ENCODE measurements around the gene NBAS. TPM values are rescaled to one million over a fixed set of nuclear protein-coding genes. Genes with fewer than 3 reads are reported as not detected.

NBAS gene
- total and polyA plus RNA-seq, 9 of the 15 experiments (the other 6 are each of a cell fraction or from before 2014, with no cell fraction given): 15.3 to 94.4 (median 69.9) TPM

DNA sequence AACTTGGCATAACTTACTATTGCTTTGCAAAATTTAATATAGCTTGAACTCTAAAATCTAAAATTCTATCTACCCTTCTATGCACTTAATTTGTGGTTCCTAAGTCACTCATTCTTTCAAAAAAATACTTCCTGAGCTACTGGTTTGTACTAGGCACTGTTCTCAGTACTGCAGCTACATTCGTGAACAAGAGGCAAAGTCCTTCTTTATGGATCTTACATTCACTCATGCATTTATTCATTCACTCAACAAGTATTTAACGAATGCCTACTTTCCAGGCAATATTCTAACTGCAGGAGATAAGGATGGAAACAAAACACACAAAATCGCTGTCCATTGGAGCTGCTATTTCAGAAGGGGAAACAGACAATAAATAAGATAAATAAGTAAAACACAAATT, 104.8 kb downstream of the NBAS start:
- Histone ChIP-seq H3K4me2 (ENCODE audit: insufficient read depth, low read length) (no peak overlapping the region), H4K20me1 (replicated peaks; ENCODE audit: control insufficient read depth, insufficient read depth, low read length) (no peaks in the 10 kb centered on the region), H3K4me1 (replicated peaks in 1 of 2; ENCODE audit: control insufficient read depth in 2 of 2, insufficient read depth in 2 of 2, low read length in 2 of 2) (no peaks in the 10 kb centered on the region), H3K79me2 (ENCODE audit: control insufficient read depth, insufficient read depth, low read length) (no peaks in the 10 kb centered on the region), H3K9me3 (replicated peaks; ENCODE audit: control insufficient read depth, insufficient read depth, low read depth, low read length) (no peaks in the 10 kb centered on the region), H3K27ac (ENCODE audit: extremely low read depth, low read depth, low read length) (no peak overlapping the region), H3K9me1 (ENCODE audit: control insufficient read depth, insufficient read depth, low read length) (no peaks in the 10 kb centered on the region), H3K36me3 (ENCODE audit: control insufficient read depth, insufficient read depth, low read length) (peaks cover 83% of the 10 kb centered on the region), H2AFZ (ENCODE audit: low read depth, low read length) (no peak overlapping the region), H3K4me3 (no peak overlapping the region), H3K9ac (ENCODE audit: insufficient read depth in 1 of 2, low read depth in 2 of 2, low read length in 2 of 2) (no peak overlapping the region), H3K27me3 (ENCODE audit: control insufficient read depth in 2 of 2, insufficient read depth in 2 of 2, low read length in 2 of 2) (no peaks in the 10 kb centered on the region)
- intact Hi-C loops (cut with micrococcal nuclease): no loop called here
- in situ Hi-C loops (cut with MboI): no loop called here
- DNase-seq (ENCODE audit: extremely low read depth in 1 of 4, low spot score in 3 of 4): no peak
- CTCF ChIA-PET (ENCODE audit: low intra/inter-chr PET ratio): interaction anchor here (0.7 kb wide), 1 partner anchor 16 kb away, joined by 4 read pairs; no protein-coding TSS in a partner anchor
- WGBS (ENCODE audit: insufficient coverage, low coverage, missing lambda C conversion rate): 79% methylated on average over 3 of the region's 3 CpGs
- FAIRE-seq: no peak
- ATAC-seq: no peak
- POLR2A ChIA-PET: interaction anchor here (0.7 to 1.6 kb wide), 3 partner anchors 8 to 199 kb away, joined by 3 read pairs; no protein-coding TSS in a partner anchor
- TF ChIP-seq MYC (IDR thresholded peaks at IDR 0.05; ENCODE audit: low read depth, low read length): no peak
- TF ChIP-seq MYC (CRISPR knock-in tag; IDR thresholded peaks at IDR 0.05; ENCODE audit: borderline replicate concordance, low read depth): no peak
- TF ChIP-seq XRCC5 (IDR thresholded peaks at IDR 0.05; ENCODE audit: low read depth, low read length): no peak
- no peak for TF ChIP-seq YY1 (IDR thresholded peaks at IDR 0.05; ENCODE audit: borderline replicate concordance in 1 of 3, control insufficient read depth in 1 of 3, extremely low read depth in 1 of 3, insufficient read depth in 3 of 3, insufficient read length in 1 of 3, insufficient replicate concordance in 2 of 3, low read depth in 1 of 3, low read length in 2 of 3)
- TF ChIP-seq, protein P1, sequence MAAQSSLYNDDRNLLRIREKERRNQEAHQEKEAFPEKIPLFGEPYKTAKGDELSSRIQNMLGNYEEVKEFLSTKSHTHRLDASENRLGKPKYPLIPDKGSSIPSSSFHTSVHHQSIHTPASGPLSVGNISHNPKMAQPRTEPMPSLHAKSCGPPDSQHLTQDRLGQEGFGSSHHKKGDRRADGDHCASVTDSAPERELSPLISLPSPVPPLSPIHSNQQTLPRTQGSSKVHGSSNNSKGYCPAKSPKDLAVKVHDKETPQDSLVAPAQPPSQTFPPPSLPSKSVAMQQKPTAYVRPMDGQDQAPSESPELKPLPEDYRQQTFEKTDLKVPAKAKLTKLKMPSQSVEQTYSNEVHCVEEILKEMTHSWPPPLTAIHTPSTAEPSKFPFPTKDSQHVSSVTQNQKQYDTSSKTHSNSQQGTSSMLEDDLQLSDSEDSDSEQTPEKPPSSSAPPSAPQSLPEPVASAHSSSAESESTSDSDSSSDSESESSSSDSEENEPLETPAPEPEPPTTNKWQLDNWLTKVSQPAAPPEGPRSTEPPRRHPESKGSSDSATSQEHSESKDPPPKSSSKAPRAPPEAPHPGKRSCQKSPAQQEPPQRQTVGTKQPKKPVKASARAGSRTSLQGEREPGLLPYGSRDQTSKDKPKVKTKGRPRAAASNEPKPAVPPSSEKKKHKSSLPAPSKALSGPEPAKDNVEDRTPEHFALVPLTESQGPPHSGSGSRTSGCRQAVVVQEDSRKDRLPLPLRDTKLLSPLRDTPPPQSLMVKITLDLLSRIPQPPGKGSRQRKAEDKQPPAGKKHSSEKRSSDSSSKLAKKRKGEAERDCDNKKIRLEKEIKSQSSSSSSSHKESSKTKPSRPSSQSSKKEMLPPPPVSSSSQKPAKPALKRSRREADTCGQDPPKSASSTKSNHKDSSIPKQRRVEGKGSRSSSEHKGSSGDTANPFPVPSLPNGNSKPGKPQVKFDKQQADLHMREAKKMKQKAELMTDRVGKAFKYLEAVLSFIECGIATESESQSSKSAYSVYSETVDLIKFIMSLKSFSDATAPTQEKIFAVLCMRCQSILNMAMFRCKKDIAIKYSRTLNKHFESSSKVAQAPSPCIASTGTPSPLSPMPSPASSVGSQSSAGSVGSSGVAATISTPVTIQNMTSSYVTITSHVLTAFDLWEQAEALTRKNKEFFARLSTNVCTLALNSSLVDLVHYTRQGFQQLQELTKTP (IDR thresholded peaks at IDR 0.05; ENCODE audit: low read depth in 1 of 2, partially characterized antibody in 2 of 2): no peak
- TF ChIP-seq ZNF277 (CRISPR knock-in tag; IDR thresholded peaks at IDR 0.05; ENCODE audit: borderline replicate concordance): no peak
- TF ChIP-seq SMAD2 (IDR thresholded peaks at IDR 0.05; ENCODE audit: low read depth, low read length): no peak
- TF ChIP-seq SNAPC5 (CRISPR knock-in tag; IDR thresholded peaks at IDR 0.05): no peak
- no peak for TF ChIP-seq ZNF644 (tag; IDR thresholded peaks at IDR 0.05; ENCODE audit: low read depth)
- TF ChIP-seq SAFB2 (IDR thresholded peaks at IDR 0.05; ENCODE audit: borderline replicate concordance, low read depth, low read length, severe bottlenecking): no peak
- TF ChIP-seq ILF3 (IDR thresholded peaks at IDR 0.05; ENCODE audit: borderline replicate concordance): no peak
- TF ChIP-seq ZNF384 (IDR thresholded peaks at IDR 0.05; ENCODE audit: low read depth, low read length): no peak
- no peak for TF ChIP-seq EHMT2 (IDR thresholded peaks at IDR 0.05)
- TF ChIP-seq CBX1 (IDR thresholded peaks at IDR 0.05; ENCODE audit: low read depth): no peak
- no TSS peak for BruUV-seq (replicated peaks)

All from K562 (cell line).